HEK293T (cell line): Measurements from ENCODE around the gene AP3S2.

Experiments
- BHLHE40 ChIP-seq: fragments of 450-650 bp; IDR thresholded peaks from 2 replicates; pipeline ENCODE4 v1.6.1; 2016; ENCODE audit warnings: mild to moderate bottlenecking, moderate library complexity, borderline replicate concordance
- ELF4 ChIP-seq: fragments of 450-650 bp; IDR thresholded peaks from 2 replicates; pipeline ENCODE4 v1.6.1; 2017; ENCODE audit warnings: antibody characterized with exemption
- FOXK2 ChIP-seq: fragments of 450-650 bp; IDR thresholded peaks from 2 replicates; pipeline ENCODE4 v1.6.1; 2016; ENCODE audit warnings: mild to moderate bottlenecking
- FOXM1 ChIP-seq: fragments of 450-650 bp; IDR thresholded peaks from 2 replicates; pipeline ENCODE4 v1.6.1; 2017; ENCODE audit warnings: mild to moderate bottlenecking, borderline replicate concordance
- HDGF ChIP-seq: fragments of 450-650 bp; IDR thresholded peaks from 2 replicates; pipeline ENCODE4 v1.6.1; 2017; ENCODE audit warnings: antibody characterized with exemption, borderline replicate concordance
- L3MBTL2 ChIP-seq: fragments of 450-650 bp; conservative IDR thresholded peaks from 2 replicates; pipeline ENCODE4 v1.6.1; 2016; ENCODE audit warnings: mild to moderate bottlenecking
- LEF1 ChIP-seq: fragments of 450-650 bp; IDR thresholded peaks from 2 replicates; pipeline ENCODE4 v1.6.1; 2017; ENCODE audit warnings: mild to moderate bottlenecking, borderline replicate concordance
- NFRKB ChIP-seq: fragments of 450-650 bp; IDR thresholded peaks from 2 replicates; pipeline ENCODE4 v1.6.1; 2016; ENCODE audit warnings: mild to moderate bottlenecking, moderate library complexity
- SP1 ChIP-seq: fragments of 450-650 bp; IDR thresholded peaks from 2 replicates; pipeline ENCODE4 v1.6.1; 2017
- SUZ12 ChIP-seq: fragments of 450-650 bp; IDR thresholded peaks from 2 replicates; pipeline ENCODE4 v1.6.1; 2016; ENCODE audit warnings: mild to moderate bottlenecking
- TARDBP ChIP-seq: fragments of 450-650 bp; IDR thresholded peaks from 2 replicates; pipeline ENCODE4 v1.6.1; 2016
- TF ChIP-seq, protein P1 (sequence below): fragments of 450-650 bp; IDR thresholded peaks from 2 replicates; pipeline ENCODE4 v1.6.1; 2016

DNA sequence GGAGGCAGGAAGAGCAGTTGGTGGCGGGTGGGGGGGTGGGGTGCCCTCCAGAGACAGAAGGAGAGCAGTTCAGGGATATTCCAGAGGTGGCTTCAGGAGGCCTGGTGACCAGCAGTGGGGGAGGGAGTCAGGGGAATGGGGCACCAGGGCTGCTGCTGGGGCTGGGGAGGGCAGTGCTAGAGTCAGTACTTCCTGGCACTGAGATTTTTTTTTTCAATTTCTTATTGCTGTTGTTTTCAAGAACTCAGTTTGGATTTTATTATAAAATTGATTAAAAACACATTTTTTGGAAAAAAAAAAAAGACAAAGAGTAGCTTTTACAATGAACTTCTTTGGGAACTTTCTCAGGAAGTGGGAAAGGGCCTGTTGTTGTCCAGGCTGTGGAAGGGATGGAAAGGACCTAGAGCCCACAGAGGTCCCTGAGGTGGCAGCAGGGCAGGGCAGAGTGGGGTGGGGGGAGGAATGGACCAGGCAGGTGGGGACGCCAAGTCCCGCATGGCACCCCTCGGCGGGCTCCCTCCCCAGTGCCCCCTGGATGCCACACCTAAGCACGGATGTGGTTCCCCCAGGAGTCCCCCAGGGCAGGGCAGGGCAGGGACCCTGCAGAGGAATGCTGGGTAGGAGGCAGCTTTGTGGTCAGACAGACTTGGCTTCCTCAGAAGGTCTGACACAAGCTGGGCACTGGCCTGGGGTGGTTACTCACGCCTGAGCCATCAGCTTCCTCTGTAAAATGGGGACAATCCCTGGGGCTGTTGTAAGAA, 70.7 kb downstream of the AP3S2 start:
- TF ChIP-seq ELF4 = no peak
- TF ChIP-seq HDGF = no peak
- no peak for TF ChIP-seq TARDBP
- no peak for TF ChIP-seq FOXM1
- TF ChIP-seq SUZ12 = no peak
- no peak for TF ChIP-seq BHLHE40
- no peak for TF ChIP-seq L3MBTL2
- TF ChIP-seq, protein P1, sequence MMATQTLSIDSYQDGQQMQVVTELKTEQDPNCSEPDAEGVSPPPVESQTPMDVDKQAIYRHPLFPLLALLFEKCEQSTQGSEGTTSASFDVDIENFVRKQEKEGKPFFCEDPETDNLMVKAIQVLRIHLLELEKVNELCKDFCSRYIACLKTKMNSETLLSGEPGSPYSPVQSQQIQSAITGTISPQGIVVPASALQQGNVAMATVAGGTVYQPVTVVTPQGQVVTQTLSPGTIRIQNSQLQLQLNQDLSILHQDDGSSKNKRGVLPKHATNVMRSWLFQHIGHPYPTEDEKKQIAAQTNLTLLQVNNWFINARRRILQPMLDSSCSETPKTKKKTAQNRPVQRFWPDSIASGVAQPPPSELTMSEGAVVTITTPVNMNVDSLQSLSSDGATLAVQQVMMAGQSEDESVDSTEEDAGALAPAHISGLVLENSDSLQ = no peak
- no peak for TF ChIP-seq FOXK2
- no peak for TF ChIP-seq SP1
- no peak for TF ChIP-seq NFRKB
- no peak for TF ChIP-seq LEF1
